ENCODE results near the gene LCE4A. TPM values are rescaled to one million over a fixed set of nuclear protein-coding genes. Genes with fewer than 3 reads are reported as not detected.

Gene LCE4A
- total RNA-seq, 1 experiment from 2014 or later, result not detected

- Histone ChIP-seq H2AFZ (ENCODE audit: low read length) (no peak overlapping the region), H3K4me2 (ENCODE audit: low read length) (no peak overlapping the region), H3K36me3 (ENCODE audit: low read depth, low read length) (no peaks in the 10 kb centered on the region), H4K20me1 (ENCODE audit: low read length) (no peaks in the 10 kb centered on the region), H3K9ac (ENCODE audit: low read length) (no peak overlapping the region), H3K4me1 (ENCODE audit: insufficient read depth, low read length) (no peaks in the 10 kb centered on the region), H3K4me3 (ENCODE audit: low read length) (no peak overlapping the region), H3K27me3 (ENCODE audit: low read length) (peaks cover 9% of the 10 kb centered on the region; the same call in 1 of the 2 replicates), H3K27ac (ENCODE audit: low read length) (no peak overlapping the region), H3K79me2 (ENCODE audit: low read length) (no peaks in the 10 kb centered on the region), H3F3A (ENCODE audit: low read length, unreplicated experiment) (no peaks in the 10 kb centered on the region), H3K9me2 (replicated peaks; ENCODE audit: low read length) (no peaks in the 10 kb centered on the region), H3K9me3 (ENCODE audit: low read length) (no peaks in the 10 kb centered on the region)
- ATAC-seq (no peak), DNase-seq (no peak)
- CTCF ChIA-PET, result no interaction called here
- intact Hi-C loops (cut with micrococcal nuclease), result no loop called here
- TF ChIP-seq EZH2phosphoT487 (IDR thresholded peaks at IDR 0.05; ENCODE audit: borderline replicate concordance, low read length), result no peak
- no peak for TF ChIP-seq CTCF (conservative IDR thresholded peaks at IDR 0.05; ENCODE audit: low read depth, low read length)
- TF ChIP-seq EZH2 (IDR thresholded peaks at IDR 0.05; ENCODE audit: low read length, unreplicated experiment), result no peak
- POLR2A ChIA-PET (ENCODE audit: unreplicated experiment), result no interaction called here
- BruUV-seq (replicated peaks), result no TSS peak
Observed at GRCh38 chr1:152737997-152738396, 30.0 kb downstream of the LCE4A start.

- Histone ChIP-seq H3K9me2 (replicated peaks; ENCODE audit: low read length) (no peaks in the 10 kb centered on the region), H3K27ac (ENCODE audit: low read length) (no peak overlapping the region), H3K27me3 (ENCODE audit: low read length) (no peaks in the 10 kb centered on the region), H3K4me1 (ENCODE audit: insufficient read depth, low read length) (peaks cover 6% of the 10 kb centered on the region; the same call in 1 of the 2 replicates), H3F3A (ENCODE audit: low read length, unreplicated experiment) (no peaks in the 10 kb centered on the region), H3K36me3 (ENCODE audit: low read depth, low read length) (no peaks in the 10 kb centered on the region), H3K4me2 (ENCODE audit: low read length) (no peak overlapping the region), H3K9me3 (ENCODE audit: low read length) (no peaks in the 10 kb centered on the region), H2AFZ (ENCODE audit: low read length) (no peak overlapping the region), H3K79me2 (ENCODE audit: low read length) (no peaks in the 10 kb centered on the region), H3K4me3 (ENCODE audit: low read length) (no peak overlapping the region), H3K9ac (ENCODE audit: low read length) (no peak overlapping the region), H4K20me1 (ENCODE audit: low read length) (no peaks in the 10 kb centered on the region)
- CTCF ChIA-PET, result no interaction called here
- POLR2A ChIA-PET (ENCODE audit: unreplicated experiment), result no interaction called here
- DNase-seq (no peak), ATAC-seq (no peak)
- TF ChIP-seq EZH2 (IDR thresholded peaks at IDR 0.05; ENCODE audit: low read length, unreplicated experiment) (no peak), EZH2phosphoT487 (IDR thresholded peaks at IDR 0.05; ENCODE audit: borderline replicate concordance, low read length) (no peak), CTCF (conservative IDR thresholded peaks at IDR 0.05; ENCODE audit: low read depth, low read length) (no peak)
- intact Hi-C loops (cut with micrococcal nuclease), result no loop called here
- BruUV-seq (replicated peaks), result no TSS peak
Observed at GRCh38 chr1:152739841-152740240, 31.9 kb downstream of the LCE4A start.

- Histone ChIP-seq H3F3A (ENCODE audit: low read length, unreplicated experiment) (no peaks in the 10 kb centered on the region), H3K9ac (ENCODE audit: low read length) (no peak overlapping the region), H3K9me2 (replicated peaks; ENCODE audit: low read length) (no peaks in the 10 kb centered on the region), H3K79me2 (ENCODE audit: low read length) (no peaks in the 10 kb centered on the region), H3K27me3 (ENCODE audit: low read length) (no peaks in the 10 kb centered on the region), H3K27ac (ENCODE audit: low read length) (no peak overlapping the region), H3K4me2 (ENCODE audit: low read length) (no peak overlapping the region), H3K9me3 (ENCODE audit: low read length) (no peaks in the 10 kb centered on the region), H4K20me1 (ENCODE audit: low read length) (no peaks in the 10 kb centered on the region), H3K36me3 (ENCODE audit: low read depth, low read length) (no peaks in the 10 kb centered on the region), H3K4me1 (ENCODE audit: insufficient read depth, low read length) (peaks cover 13% of the 10 kb centered on the region), H2AFZ (ENCODE audit: low read length) (no peak overlapping the region), H3K4me3 (ENCODE audit: low read length) (no peak overlapping the region)
- CTCF ChIA-PET, result no interaction called here
- BruUV-seq (replicated peaks), result no TSS peak
- POLR2A ChIA-PET (ENCODE audit: unreplicated experiment), result no interaction called here
- ATAC-seq (no peak), DNase-seq (peak; percentile 35)
- intact Hi-C loops (cut with micrococcal nuclease), result no loop called here
- TF ChIP-seq EZH2 (IDR thresholded peaks at IDR 0.05; ENCODE audit: low read length, unreplicated experiment) (no peak), EZH2phosphoT487 (IDR thresholded peaks at IDR 0.05; ENCODE audit: borderline replicate concordance, low read length) (no peak), CTCF (conservative IDR thresholded peaks at IDR 0.05; ENCODE audit: low read depth, low read length) (no peak)
Observed at GRCh38 chr1:152741656-152742055, 33.7 kb downstream of the LCE4A start.
